Upper lobe of right lung (tissue), 1 donor: ENCODE results near the gene WDR70. TPM values are rescaled to one million over a fixed set of nuclear protein-coding genes. Genes with fewer than 3 reads are reported as not detected.

Experiments
- ATAC-seq: fragments of 200-7000 bp; cut with Tn5 transposase; one replicate; pipeline ENCODE4 v1.9.1; 2020; ENCODE audit warnings: mild to moderate bottlenecking, moderate library complexity
- DNase-seq: peaks from one replicate; pipeline ENCODE4 v3.0.0-alpha.2; 2020
- H3K27ac ChIP-seq: fragments of 200-600 bp; one replicate; pipeline ENCODE4 v1.8.0; 2022
- H3K27me3 ChIP-seq: fragments of 200-600 bp; one replicate; pipeline ENCODE4 v1.8.0; 2022; ENCODE audit warnings: mild to moderate bottlenecking
- H3K36me3 ChIP-seq: fragments of 200-600 bp; one replicate; pipeline ENCODE4 v1.8.0; 2022
- H3K4me1 ChIP-seq: fragments of 200-600 bp; one replicate; pipeline ENCODE4 v1.8.0; 2022
- H3K4me3 ChIP-seq: fragments of 200-600 bp; one replicate; pipeline ENCODE4 v1.8.0; 2022; ENCODE audit warnings: mild to moderate bottlenecking
- H3K9me3 ChIP-seq: fragments of 200-600 bp; one replicate; pipeline ENCODE4 v1.8.0; 2022
- CTCF ChIP-seq: fragments of 200-600 bp; IDR thresholded peaks from one replicate; pipeline ENCODE4 v1.8.0; 2022; ENCODE audit warnings: antibody characterized with exemption
- intact Hi-C: fragments of 100-400 bp; cut with DNase I; formaldehyde crosslinking; loops from one replicate; pipeline ENCODE4 v1.11.0; 2022
- total RNA-seq: library from RNA; stranded (reverse); fragmentation: NEBNext Ultra II Directional; extraction: Animal tissue kit (Norgen Biotek cat#: 25700); gene quantifications from one replicate; pipeline ENCODE4 v1.2.1, GENCODE V29; 2021
- donor health status: DM: no; HTN: yes; CAD: no; lungs with severe emphysema.

WDR70 gene
- total RNA-seq, 1 donor from 2014 or later, result 24.7 TPM

DNA sequence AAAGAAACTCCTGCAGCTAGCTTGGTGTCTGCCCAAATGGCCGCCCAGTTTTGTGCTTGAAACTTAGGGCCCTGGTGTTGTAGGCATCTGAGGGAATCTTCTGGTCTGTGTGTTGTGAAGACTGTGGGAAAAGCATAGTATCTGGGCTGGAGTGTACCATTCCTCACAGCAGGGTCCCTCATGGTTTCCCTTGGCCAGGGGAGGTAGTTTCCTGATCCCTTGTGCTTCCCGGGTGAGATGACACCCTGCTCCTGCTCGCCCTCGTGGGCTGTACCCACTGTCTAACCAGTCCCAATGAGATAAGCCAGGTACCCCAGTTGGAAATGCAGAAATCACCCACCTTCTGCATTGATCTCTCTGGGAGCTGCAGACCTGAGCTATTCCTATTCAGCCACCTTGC, 277.9 kb downstream of the WDR70 start:
- no peak overlapping the region for H3K4me3 ChIP-seq
- intact Hi-C loops, result no loop called here
- H3K9me3 ChIP-seq, result no peaks in the 10 kb centered on the region
- DNase-seq, result no peak
- H3K27me3 ChIP-seq, result no peaks in the 10 kb centered on the region
- peaks cover 2% of the 10 kb centered on the region for H3K4me1 ChIP-seq
- no peak for ATAC-seq
- H3K27ac ChIP-seq, result no peak overlapping the region
- no peak for TF ChIP-seq CTCF
- no peaks in the 10 kb centered on the region for H3K36me3 ChIP-seq

DNA sequence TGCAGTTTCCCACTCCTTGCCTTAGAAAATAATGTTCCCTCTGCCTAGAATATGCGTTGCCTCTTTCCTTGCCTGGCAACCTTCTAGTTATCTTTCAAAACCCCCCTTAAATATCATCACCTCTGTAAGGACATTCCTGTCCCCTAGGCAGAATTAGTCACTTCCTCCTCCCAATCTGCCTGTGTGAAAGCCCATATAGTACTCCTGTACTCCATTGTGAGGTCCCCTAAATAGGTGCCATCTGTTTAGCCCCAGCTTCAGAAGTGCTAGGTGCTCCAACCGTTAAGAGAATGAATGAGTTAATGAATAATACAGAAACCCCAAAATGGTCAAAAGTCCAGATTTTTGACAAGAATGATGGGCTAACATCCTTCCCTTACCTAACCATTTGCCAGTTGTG, 279.3 kb downstream of the WDR70 start:
- no peaks in the 10 kb centered on the region for H3K36me3 ChIP-seq
- TF ChIP-seq CTCF, result no peak

GRCh38 chr5:37660319-37660718, 281.2 kb downstream of the WDR70 start:
- no peak overlapping the region for H3K4me3 ChIP-seq
- no peaks in the 10 kb centered on the region for H3K9me3 ChIP-seq
- intact Hi-C loops, result no loop called here
- H3K27ac ChIP-seq, result no peak overlapping the region
- H3K36me3 ChIP-seq, result no peaks in the 10 kb centered on the region
- TF ChIP-seq CTCF, result no peak
- peaks cover 6% of the 10 kb centered on the region for H3K4me1 ChIP-seq
- no peak for ATAC-seq
- no peak for DNase-seq
- H3K27me3 ChIP-seq, result no peaks in the 10 kb centered on the region

More for the DNA sequence above, 279.3 kb downstream of the WDR70 start:
- intact Hi-C loops, result no loop called here
- Histone ChIP-seq H3K9me3 (no peaks in the 10 kb centered on the region), H3K4me3 (no peak overlapping the region), H3K27me3 (no peaks in the 10 kb centered on the region), H3K27ac (no peak overlapping the region), H3K4me1 (peaks cover 4% of the 10 kb centered on the region)
- ATAC-seq (no peak), DNase-seq (no peak)

GRCh38 chr5:37661227-37661920, 282.3 kb downstream of the WDR70 start:
- no peak overlapping the region for H3K4me3 ChIP-seq
- ATAC-seq (no peak), DNase-seq (no peak)
- H3K4me1 ChIP-seq, result peaks cover 12% of the 10 kb centered on the region
- no peaks in the 10 kb centered on the region for H3K36me3 ChIP-seq
- intact Hi-C loops, result no loop called here
- H3K9me3 ChIP-seq, result no peaks in the 10 kb centered on the region
- H3K27ac ChIP-seq, result no peak overlapping the region
- no peaks in the 10 kb centered on the region for H3K27me3 ChIP-seq
- no peak for TF ChIP-seq CTCF

- TF ChIP-seq CTCF, result no peak
Observed at GRCh38 chr5:37661951-37662350, 282.8 kb downstream of the WDR70 start.

GRCh38 chr5:37662362-37662761, 283.2 kb downstream of the WDR70 start:
- peaks cover 12% of the 10 kb centered on the region for H3K4me1 ChIP-seq
- no peak overlapping the region for H3K27ac ChIP-seq
- intact Hi-C loops, result no loop called here
- DNase-seq (no peak), ATAC-seq (no peak)
- H3K27me3 ChIP-seq, result no peaks in the 10 kb centered on the region
- H3K36me3 ChIP-seq, result no peaks in the 10 kb centered on the region
- no peak for TF ChIP-seq CTCF
- no peak overlapping the region for H3K4me3 ChIP-seq
- H3K9me3 ChIP-seq, result no peaks in the 10 kb centered on the region

More at GRCh38 chr5:37661951-37662350, 282.8 kb downstream of the WDR70 start:
- Histone ChIP-seq H3K27me3 (no peaks in the 10 kb centered on the region), H3K9me3 (no peaks in the 10 kb centered on the region), H3K4me1 (peaks cover 12% of the 10 kb centered on the region), H3K36me3 (no peaks in the 10 kb centered on the region), H3K27ac (no peak overlapping the region), H3K4me3 (no peak overlapping the region)
- ATAC-seq, result no peak
- intact Hi-C loops, result no loop called here
- DNase-seq, result no peak
